ENCODE results near the gene FLOT1. TPM values are rescaled to one million over a fixed set of nuclear protein-coding genes. Genes with fewer than 3 reads are reported as not detected.
"Not testable (repeated sequence)": the region's sequence is repeated elsewhere in the genome, so short reads cannot be mapped to it uniquely, and the experiment has no call there.

The FLOT1 gene
- total RNA-seq, 1 donor from 2014 or later = 240 TPM

- ATAC-seq (peak; percentile 53), DNase-seq (ENCODE audit: missing footprints) (no peak)
- intact Hi-C loops (cut with DNase I) = no loop called here
These were observed 26.8 kb upstream of the FLOT1 start for GRCh38 chr6:30769088-30769852.

DNA sequence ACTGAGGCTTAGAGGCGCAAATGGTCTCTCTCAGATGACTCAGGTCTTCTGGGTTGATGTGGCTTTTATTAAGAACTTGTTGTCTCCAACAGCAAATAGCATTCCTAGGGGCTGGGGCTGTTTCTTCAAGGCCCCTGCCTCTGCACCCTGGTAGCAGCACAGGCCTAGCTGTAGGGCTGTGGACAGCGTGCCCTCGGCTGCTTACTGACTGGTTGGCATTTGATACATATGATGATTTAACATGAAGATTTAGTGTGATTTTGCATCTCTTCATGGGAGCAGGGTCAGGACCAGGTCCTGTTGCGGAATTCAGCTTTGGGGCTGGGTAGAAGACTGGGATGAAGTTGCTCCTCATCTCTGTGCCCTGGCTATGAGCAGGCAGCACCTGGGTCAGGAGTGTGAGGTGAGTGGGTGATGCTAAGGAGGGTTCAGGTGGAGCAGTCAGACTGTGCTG lies 26.2 kb upstream of the FLOT1 start:
- ATAC-seq (no peak), DNase-seq (ENCODE audit: missing footprints) (no peak)
- intact Hi-C loops (cut with DNase I) = no loop called here

- ATAC-seq (no peak), DNase-seq (ENCODE audit: missing footprints) (no peak)
- intact Hi-C loops (cut with DNase I) = no loop called here
These were observed 25.4 kb upstream of the FLOT1 start for GRCh38 chr6:30767944-30768301.

DNA sequence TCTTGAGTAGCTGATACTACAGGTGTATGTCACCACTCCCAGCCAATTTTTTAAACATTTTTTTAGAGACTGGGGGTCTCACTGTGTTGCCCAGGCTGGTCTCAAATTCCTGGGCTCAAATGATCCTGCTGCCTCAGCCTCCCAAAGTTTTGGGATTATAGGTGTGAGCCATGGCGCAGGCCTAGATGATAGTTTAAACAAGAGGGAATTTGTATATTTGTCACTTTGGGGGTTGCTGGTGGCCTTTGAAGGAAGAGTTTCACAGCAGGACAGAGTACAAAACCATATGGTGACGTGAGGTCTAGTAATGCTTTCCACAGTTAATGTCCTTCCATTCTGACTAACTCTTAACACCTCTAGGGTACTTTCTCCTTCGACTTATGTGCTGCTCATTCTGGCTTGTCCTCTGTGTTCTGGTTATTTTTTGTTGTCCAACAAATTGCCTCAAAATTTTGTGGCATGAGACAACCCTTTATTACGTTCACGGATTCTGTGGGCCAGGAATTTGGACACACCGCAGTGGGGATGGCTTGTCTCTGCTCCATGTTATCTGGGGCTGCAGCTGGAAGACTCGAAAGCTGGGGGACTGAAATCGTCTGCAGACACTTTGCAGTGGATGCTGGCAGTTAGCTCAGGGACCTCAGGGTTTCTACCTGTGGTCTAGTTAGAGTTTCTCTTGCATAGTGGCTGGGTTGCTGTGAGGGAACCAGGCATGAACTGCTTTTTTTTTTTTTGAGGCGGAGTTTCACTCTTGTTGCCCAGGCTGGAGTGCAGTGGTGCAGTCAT lies 24.9 kb upstream of the FLOT1 start:
- no peak for ATAC-seq
- no peak for DNase-seq (ENCODE audit: missing footprints)
- intact Hi-C loops (cut with DNase I) = no loop called here

- intact Hi-C loops (cut with DNase I) = no loop called here
- no peak for DNase-seq (ENCODE audit: missing footprints)
- peak; percentile 49 for ATAC-seq
These were observed 24.1 kb upstream of the FLOT1 start for GRCh38 chr6:30766461-30767157.

DNA sequence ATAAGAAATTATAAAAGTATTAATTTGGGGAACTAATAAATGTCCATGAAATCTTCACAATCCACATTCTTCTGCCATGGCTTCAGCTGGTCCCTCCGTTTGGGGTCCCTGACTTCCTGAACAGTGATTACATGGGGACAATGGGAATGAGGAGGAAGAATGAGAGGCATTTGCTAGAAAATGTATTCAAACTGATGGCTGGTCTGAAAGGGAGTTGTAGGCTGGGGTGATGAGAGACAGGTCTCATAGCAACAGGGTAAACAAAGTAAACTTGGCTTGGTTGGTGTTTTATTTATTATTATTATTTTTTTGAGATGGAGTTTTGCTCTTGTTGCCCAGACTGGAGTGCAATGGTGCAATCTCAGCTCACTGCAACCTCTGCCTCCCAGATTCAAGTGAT lies 23.0 kb upstream of the FLOT1 start:
- ATAC-seq; intact Hi-C loops (cut with DNase I); DNase-seq (ENCODE audit: missing footprints): not testable (repeated sequence)

- intact Hi-C loops (cut with DNase I); ATAC-seq; DNase-seq (ENCODE audit: missing footprints): not testable (repeated sequence)
These were observed 22.1 kb upstream of the FLOT1 start for GRCh38 chr6:30764490-30765043.

- ATAC-seq (peak; percentile 51), DNase-seq (ENCODE audit: missing footprints) (no peak)
- intact Hi-C loops (cut with DNase I) = no loop called here
These were observed 21.4 kb upstream of the FLOT1 start for GRCh38 chr6:30763618-30764489.

DNA sequence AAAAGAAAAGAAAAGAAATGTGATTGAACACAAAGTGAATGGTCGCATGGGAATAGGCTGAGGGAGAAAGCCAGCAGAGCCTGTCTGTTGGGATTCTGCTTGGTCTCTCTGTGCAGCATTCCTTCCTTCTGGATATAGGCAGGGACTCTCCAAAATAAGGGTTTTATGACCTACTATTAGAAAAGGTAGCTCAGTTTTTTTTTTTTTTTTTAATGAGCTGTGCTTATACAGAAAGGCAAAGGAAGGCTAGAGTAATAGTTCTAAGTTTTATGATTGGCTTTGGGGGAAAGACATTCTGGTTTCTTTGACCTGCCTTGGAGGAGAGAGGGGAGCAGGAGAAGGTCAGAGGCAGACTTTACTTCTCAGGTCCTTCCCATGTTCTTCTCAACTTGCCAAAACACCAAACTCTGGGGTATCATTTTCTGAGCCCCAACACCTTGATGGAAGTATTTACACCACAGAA lies 20.7 kb upstream of the FLOT1 start:
- ATAC-seq = no peak
- intact Hi-C loops (cut with DNase I) = no loop called here
- DNase-seq (ENCODE audit: missing footprints) = no peak

DNA sequence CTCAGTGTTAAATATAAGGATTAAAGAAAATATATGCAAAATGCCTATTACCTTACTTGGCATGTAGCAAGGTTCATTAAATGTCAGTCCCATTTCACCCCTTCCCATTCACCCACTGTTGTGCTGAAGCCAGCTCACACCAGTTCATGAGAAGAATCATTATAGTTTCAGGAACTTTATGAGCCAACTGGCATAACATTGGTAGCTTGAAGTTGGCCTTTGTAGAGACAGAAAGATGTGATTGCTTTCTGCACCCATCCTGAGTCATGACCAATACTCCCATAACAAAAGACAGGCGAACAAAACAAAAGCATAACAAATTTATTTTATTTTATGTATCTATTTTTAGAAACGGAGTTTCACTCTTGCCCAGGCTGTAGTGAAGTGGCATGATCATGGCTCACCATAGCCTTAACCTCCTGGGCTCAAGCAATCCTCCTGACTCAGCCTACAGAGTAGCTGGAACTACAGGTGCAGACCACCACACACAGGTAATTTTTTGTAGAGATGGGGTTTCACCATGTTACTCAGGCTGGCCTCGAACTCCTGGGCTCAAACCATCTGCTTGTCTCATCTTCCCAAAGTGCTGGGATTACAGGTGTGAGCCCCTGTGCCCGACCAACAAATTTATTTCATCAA lies 19.4 kb upstream of the FLOT1 start:
- ATAC-seq (no peak), DNase-seq (ENCODE audit: missing footprints) (no peak)
- intact Hi-C loops (cut with DNase I) = no loop called here

DNA sequence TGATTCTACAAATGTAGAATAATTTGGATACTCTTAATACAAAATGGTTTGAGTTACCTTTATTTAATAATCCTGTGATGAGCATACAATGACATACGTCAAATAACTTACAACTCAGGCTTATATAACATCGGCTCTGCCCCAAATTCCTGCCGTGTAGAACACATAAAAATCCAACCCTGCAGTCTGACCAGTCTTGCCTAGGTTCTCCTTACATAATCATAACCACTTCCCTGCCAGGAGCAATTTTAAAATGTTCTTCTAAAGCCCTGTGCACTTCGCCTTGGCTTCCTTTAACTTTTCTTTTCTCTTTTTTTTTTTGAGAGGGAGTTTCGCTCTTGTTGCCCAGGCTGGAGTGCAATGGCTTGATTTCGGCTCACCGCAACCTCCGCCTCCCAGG lies 18.1 kb upstream of the FLOT1 start:
- intact Hi-C loops (cut with DNase I) = no loop called here
- no peak for DNase-seq (ENCODE audit: missing footprints)
- ATAC-seq = no peak

GRCh38 chr6:30759575-30760239 lies 17.2 kb upstream of the FLOT1 start:
- no peak for ATAC-seq
- no peak for DNase-seq (ENCODE audit: missing footprints)
- intact Hi-C loops (cut with DNase I) = no loop called here

- ATAC-seq (peak; percentile 32), DNase-seq (ENCODE audit: missing footprints) (no peak)
- intact Hi-C loops (cut with DNase I) = no loop called here
These were observed 14.9 kb upstream of the FLOT1 start for GRCh38 chr6:30757261-30757904.

DNA sequence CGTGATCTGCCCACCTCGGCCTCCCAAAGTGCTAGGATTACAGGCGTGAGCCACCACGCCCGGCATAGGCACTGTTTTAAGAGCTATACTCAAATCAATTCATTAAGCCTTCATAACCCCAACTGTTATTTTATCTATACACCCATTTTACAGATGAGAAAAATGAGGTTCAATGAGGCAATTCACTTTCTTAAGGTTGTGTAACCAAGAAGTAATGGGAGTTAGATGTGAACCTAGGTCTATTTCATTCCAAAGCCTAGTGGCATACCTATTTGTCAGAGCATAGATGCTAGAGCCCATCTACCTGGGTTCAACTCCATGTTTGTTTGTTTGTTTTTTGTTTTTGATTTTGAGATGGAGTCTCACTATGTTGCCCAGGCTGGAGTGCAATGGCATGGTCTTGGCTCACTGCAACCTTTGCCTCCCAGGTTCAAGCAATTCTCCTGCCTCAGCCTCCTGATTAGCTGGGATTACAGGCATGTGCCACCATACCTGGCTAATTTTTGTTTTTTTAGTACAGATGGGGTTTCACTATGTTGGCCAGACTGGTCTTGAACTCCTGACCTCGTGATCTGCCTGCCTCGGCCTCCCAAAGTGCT lies 14.0 kb upstream of the FLOT1 start:
- DNase-seq (ENCODE audit: missing footprints); intact Hi-C loops (cut with DNase I); ATAC-seq: not testable (repeated sequence)

- intact Hi-C loops (cut with DNase I) = no loop called here
- DNase-seq (ENCODE audit: missing footprints) (no peak), ATAC-seq (no peak)
These were observed 12.1 kb upstream of the FLOT1 start for GRCh38 chr6:30754631-30755030.

GRCh38 chr6:30752157-30752927 lies 9.9 kb upstream of the FLOT1 start:
- intact Hi-C loops (cut with DNase I) = no loop called here
- DNase-seq (ENCODE audit: missing footprints) (peak; percentile 93), ATAC-seq (peak; percentile 96)
